NB4 (cell line): ENCODE results near the gene TNPO2.

Experiments used
- DNase-seq: peaks from one replicate; pipeline ENCODE4 v3.0.0; 2010; ENCODE audit warnings: low read depth
- H3K4me3 ChIP-seq: one replicate; pipeline ENCODE4 v1.5.1; 2011; ENCODE audit warnings: mild to moderate bottlenecking, low read depth, low read length, moderate library complexity
- MYC ChIP-seq: IDR thresholded peaks from 2 replicates; pipeline ENCODE4 v1.6.1; 2011; ENCODE audit warnings: low read depth, low read length
- POLR2A ChIP-seq: IDR thresholded peaks from 2 replicates; pipeline ENCODE4 v1.6.1; 2011; ENCODE audit warnings: mild to moderate bottlenecking; ENCODE audit not compliant: insufficient read length; ENCODE audit errors: extremely low read depth
- TF ChIP-seq, protein P1 (sequence below): IDR thresholded peaks from 2 replicates; pipeline ENCODE4 v1.6.1; 2011; ENCODE audit warnings: low read depth, low read length
- TF ChIP-seq, protein P2 (sequence below): IDR thresholded peaks from one replicate; pipeline ENCODE4 v1.5.1; 2012; ENCODE audit warnings: low read depth, low read length

The TNPO2 gene

DNA sequence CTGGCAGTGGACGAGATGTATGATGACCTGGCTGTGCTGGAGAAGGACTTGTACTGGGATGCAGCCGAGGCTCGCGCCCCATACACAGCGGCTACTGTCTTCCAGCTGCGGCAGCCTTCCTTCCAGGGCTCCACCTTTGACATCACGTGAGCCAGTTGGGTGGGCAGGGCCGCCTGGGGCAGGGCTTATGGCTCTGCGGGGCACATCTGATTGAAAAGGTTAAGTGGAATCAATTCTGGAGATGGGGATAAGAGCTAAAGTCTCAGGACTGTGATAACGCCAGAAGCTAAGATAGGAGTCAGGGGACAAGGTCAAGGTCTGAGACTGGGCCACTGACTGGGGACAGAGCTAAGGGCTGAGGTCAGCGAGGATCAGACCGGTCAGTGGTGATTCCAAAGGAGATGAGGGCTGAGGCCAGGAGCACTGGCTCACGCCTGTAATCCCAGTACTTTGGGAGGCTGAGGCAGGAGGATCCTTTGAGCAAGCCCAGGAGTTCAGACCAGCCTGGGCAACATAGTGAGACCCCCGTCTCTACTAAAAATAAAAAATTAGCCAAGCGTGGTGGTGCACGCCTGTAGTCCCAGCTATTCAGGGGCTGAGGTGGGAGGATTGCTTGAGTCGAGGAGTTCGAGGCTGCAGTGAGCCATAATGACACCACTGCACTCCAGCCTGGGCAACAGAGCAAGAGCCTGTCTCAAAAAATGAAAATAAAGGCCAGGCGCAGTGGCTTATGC, 32.6 kb upstream of the TNPO2 start:
- no peak for TF ChIP-seq POLR2A
- TF ChIP-seq, protein P1, sequence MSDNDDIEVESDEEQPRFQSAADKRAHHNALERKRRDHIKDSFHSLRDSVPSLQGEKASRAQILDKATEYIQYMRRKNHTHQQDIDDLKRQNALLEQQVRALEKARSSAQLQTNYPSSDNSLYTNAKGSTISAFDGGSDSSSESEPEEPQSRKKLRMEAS = no peak
- TF ChIP-seq, protein P2, sequence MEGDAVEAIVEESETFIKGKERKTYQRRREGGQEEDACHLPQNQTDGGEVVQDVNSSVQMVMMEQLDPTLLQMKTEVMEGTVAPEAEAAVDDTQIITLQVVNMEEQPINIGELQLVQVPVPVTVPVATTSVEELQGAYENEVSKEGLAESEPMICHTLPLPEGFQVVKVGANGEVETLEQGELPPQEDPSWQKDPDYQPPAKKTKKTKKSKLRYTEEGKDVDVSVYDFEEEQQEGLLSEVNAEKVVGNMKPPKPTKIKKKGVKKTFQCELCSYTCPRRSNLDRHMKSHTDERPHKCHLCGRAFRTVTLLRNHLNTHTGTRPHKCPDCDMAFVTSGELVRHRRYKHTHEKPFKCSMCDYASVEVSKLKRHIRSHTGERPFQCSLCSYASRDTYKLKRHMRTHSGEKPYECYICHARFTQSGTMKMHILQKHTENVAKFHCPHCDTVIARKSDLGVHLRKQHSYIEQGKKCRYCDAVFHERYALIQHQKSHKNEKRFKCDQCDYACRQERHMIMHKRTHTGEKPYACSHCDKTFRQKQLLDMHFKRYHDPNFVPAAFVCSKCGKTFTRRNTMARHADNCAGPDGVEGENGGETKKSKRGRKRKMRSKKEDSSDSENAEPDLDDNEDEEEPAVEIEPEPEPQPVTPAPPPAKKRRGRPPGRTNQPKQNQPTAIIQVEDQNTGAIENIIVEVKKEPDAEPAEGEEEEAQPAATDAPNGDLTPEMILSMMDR = no peak
- no peak for TF ChIP-seq MYC
- no peak for DNase-seq
- no peak overlapping the region for H3K4me3 ChIP-seq

GRCh38 chr19:12754465-12755196, 30.9 kb upstream of the TNPO2 start:
- TF ChIP-seq, protein P1 = no peak
- TF ChIP-seq, protein P2 = no peak
- TF ChIP-seq POLR2A = no peak
- H3K4me3 ChIP-seq = no peak overlapping the region
- no peak for DNase-seq

DNA sequence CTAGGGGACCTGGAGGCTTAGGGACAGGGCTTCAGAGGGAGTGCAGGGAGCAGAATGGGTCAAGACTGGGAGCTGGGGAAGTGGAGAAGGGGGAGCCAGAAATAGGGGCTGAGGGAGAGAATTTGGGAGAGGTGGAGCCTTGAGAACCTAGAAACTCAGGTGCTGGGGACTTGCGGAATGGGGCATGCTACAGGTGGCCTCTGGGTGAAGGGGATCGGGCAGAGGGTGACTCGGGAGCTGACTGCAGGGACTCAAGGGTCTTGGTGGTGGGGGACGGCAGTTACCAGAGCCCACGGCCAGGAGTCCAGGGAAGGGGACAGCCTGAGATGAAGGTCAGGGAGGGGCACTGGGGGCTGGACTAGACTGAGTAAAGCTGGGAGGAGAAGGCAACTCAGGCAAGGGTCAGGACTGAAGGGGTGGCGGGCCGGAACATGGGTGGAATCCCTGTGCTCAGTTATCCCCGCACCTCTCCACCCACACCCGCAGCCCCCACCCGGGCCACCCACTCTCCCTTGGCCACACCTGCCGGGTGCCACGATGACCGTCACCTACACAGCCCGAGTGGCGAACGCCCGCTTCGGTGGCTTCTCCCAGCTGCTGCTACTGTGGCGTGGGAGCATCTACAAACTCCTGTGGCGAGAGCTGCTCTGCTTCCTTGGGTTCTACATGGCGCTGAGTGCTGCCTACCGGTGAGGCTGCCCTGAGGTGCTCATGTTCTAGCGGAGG, 28.5 kb upstream of the TNPO2 start:
- no peak for DNase-seq
- TF ChIP-seq, protein P1 = no peak
- TF ChIP-seq MYC = no peak
- no peak for TF ChIP-seq POLR2A
- no peak overlapping the region for H3K4me3 ChIP-seq

DNA sequence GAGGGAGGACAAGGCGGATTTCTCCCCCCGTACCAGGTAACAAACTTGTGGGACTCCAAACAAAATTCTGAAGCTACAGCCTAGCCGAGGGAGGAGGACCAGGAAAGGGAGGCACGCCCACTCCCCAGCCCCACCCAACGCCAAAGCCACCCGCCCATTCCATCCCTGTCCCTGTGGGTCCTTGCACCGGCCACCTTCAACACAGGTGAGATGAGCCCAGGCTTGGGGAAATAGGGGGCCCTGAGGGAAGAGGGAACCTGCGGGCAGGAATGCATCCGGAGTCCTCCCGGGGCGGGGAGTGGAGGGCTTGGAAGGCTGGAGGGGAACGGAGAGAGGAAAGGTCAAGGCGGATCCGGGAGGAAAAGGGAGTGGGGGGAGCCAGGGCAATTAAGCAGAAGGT, 27.9 kb upstream of the TNPO2 start, which contains the start of gene BEST2:
BEST2 (plus strand) TSS at position 157 of the 400 bp plus-strand sequence. CDS start 802 bp downstream, outside the sequence.
- no peak within 1 kb of the TSS for H3K4me3 ChIP-seq
- no peak for DNase-seq
- TF ChIP-seq POLR2A = no peak
- TF ChIP-seq, protein P2 = no peak
- no peak for TF ChIP-seq MYC
- TF ChIP-seq, protein P1 = no peak

- no peak for DNase-seq
- TF ChIP-seq, protein P2 = no peak
- H3K4me3 ChIP-seq = no peak overlapping the region
Observed at GRCh38 chr19:12750851-12751250, 27.1 kb upstream of the TNPO2 start.

DNA sequence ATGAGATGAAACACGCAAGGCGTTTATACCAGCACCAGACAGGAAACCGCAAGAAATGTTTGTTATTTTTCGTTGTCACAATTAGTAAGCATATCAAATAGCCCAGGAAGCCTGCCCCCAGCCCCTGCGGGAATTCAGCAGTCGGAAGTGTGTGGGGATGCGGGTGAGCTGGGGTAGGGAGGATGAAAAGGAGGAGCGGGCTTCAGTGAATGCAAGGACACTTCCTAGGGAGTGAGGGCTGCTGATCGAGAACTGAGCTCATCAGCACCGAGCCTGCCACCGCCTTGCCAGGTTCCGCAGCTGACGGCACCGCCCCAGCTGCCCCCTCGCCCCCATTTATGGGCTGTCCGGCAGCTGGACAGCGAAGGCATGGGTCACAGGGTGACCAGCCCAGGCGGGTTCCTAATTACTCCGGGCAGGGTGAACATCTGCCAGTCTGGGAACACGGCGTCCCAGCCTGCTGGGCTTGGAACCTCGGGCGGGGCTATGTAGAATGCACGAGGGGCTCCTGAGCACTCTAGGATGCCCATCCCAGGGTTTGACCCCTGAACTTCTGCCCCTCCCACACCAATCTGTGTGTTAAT, 26.3 kb upstream of the TNPO2 start:
- peak; percentile 76 for DNase-seq
- H3K4me3 ChIP-seq = no peak overlapping the region
- TF ChIP-seq, protein P2 = no peak
- TF ChIP-seq MYC (no peak), POLR2A (no peak)
